ENCODE data around the gene BATF3. TPM values are rescaled to one million over a fixed set of nuclear protein-coding genes. Genes with fewer than 3 reads are reported as not detected.

The BATF3 gene
- total and polyA plus RNA-seq, 9 of the 15 experiments (the other 6 are each of a cell fraction or from before 2014, with no cell fraction given), result 0.40 to 3.8 (median 2.0) TPM

DNA sequence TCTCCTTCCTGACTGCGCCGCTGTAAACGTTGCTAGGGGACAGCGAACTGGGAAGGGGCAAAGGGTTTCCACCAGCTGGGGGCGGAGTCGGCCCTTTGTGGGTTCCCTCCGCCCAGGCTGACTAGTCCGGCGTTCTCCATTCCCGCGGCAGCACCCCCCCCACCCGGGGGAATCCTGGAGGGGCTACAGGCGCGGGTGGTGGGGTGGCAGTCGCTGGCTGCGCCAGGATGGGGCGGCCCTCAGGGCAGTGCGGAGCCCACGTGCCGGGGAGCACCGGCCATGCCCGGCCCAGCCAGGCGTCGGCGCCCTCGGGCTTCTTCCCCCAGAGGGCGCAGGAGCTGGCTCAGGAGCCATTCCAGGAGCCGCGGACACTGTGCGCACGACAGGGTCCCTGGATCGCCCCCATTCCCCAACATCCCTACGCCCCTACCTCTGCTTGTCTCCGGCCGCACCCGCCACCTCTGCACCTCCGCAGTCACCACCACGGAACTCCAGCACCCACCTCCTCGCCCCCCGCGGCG lies 476 bp downstream of the BATF3 start (continued):
- TF ChIP-seq, protein P1, sequence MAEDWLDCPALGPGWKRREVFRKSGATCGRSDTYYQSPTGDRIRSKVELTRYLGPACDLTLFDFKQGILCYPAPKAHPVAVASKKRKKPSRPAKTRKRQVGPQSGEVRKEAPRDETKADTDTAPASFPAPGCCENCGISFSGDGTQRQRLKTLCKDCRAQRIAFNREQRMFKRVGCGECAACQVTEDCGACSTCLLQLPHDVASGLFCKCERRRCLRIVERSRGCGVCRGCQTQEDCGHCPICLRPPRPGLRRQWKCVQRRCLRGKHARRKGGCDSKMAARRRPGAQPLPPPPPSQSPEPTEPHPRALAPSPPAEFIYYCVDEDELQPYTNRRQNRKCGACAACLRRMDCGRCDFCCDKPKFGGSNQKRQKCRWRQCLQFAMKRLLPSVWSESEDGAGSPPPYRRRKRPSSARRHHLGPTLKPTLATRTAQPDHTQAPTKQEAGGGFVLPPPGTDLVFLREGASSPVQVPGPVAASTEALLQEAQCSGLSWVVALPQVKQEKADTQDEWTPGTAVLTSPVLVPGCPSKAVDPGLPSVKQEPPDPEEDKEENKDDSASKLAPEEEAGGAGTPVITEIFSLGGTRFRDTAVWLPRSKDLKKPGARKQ (CRISPR knock-in tag; IDR thresholded peaks at IDR 0.05), result no peak
- TF ChIP-seq NR4A1 (CRISPR knock-in tag; IDR thresholded peaks at IDR 0.05) (no peak), NR4A1 (tag; IDR thresholded peaks at IDR 0.05) (no peak), ZC3H8 (IDR thresholded peaks at IDR 0.05) (no peak), ZNF699 (CRISPR knock-in tag; IDR thresholded peaks at IDR 0.05; ENCODE audit: insufficient replicate concordance) (no peak), NONO (IDR thresholded peaks at IDR 0.05; ENCODE audit: low read depth in 2 of 2, low read length in 1 of 2) (0 out of 4 replicates have a peak, but pooled peaks of 1 of the 2 experiments have one; percentile 26), MECOM (CRISPR knock-in tag; IDR thresholded peaks at IDR 0.05) (no peak), BDP1 (IDR thresholded peaks at IDR 0.05; ENCODE audit: insufficient read depth, insufficient read length) (no peak), HDGF (IDR thresholded peaks at IDR 0.05) (no peak), HDAC6 (IDR thresholded peaks at IDR 0.05; ENCODE audit: low read depth, low read length) (no peak), HLTF (IDR thresholded peaks at IDR 0.05) (peak; percentile 76; the same call in 1 of the 2 replicates), PHF20 (IDR thresholded peaks at IDR 0.05; ENCODE audit: partially characterized antibody) (peak; percentile 37), NR2C1 (IDR thresholded peaks at IDR 0.05) (no peak), NR2C1 (tag; IDR thresholded peaks at IDR 0.05) (no peak), NR3C1 (CRISPR knock-in tag; IDR thresholded peaks at IDR 0.05) (peak; percentile 94; the same call in 1 of the 2 replicates), MYNN (IDR thresholded peaks at IDR 0.05) (no peak), MYNN (CRISPR knock-in tag; IDR thresholded peaks at IDR 0.05) (no peak)
- TF ChIP-seq, protein P2, sequence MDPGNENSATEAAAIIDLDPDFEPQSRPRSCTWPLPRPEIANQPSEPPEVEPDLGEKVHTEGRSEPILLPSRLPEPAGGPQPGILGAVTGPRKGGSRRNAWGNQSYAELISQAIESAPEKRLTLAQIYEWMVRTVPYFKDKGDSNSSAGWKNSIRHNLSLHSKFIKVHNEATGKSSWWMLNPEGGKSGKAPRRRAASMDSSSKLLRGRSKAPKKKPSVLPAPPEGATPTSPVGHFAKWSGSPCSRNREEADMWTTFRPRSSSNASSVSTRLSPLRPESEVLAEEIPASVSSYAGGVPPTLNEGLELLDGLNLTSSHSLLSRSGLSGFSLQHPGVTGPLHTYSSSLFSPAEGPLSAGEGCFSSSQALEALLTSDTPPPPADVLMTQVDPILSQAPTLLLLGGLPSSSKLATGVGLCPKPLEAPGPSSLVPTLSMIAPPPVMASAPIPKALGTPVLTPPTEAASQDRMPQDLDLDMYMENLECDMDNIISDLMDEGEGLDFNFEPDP (CRISPR knock-in tag; IDR thresholded peaks at IDR 0.05), result no peak
- TF ChIP-seq, protein P3, sequence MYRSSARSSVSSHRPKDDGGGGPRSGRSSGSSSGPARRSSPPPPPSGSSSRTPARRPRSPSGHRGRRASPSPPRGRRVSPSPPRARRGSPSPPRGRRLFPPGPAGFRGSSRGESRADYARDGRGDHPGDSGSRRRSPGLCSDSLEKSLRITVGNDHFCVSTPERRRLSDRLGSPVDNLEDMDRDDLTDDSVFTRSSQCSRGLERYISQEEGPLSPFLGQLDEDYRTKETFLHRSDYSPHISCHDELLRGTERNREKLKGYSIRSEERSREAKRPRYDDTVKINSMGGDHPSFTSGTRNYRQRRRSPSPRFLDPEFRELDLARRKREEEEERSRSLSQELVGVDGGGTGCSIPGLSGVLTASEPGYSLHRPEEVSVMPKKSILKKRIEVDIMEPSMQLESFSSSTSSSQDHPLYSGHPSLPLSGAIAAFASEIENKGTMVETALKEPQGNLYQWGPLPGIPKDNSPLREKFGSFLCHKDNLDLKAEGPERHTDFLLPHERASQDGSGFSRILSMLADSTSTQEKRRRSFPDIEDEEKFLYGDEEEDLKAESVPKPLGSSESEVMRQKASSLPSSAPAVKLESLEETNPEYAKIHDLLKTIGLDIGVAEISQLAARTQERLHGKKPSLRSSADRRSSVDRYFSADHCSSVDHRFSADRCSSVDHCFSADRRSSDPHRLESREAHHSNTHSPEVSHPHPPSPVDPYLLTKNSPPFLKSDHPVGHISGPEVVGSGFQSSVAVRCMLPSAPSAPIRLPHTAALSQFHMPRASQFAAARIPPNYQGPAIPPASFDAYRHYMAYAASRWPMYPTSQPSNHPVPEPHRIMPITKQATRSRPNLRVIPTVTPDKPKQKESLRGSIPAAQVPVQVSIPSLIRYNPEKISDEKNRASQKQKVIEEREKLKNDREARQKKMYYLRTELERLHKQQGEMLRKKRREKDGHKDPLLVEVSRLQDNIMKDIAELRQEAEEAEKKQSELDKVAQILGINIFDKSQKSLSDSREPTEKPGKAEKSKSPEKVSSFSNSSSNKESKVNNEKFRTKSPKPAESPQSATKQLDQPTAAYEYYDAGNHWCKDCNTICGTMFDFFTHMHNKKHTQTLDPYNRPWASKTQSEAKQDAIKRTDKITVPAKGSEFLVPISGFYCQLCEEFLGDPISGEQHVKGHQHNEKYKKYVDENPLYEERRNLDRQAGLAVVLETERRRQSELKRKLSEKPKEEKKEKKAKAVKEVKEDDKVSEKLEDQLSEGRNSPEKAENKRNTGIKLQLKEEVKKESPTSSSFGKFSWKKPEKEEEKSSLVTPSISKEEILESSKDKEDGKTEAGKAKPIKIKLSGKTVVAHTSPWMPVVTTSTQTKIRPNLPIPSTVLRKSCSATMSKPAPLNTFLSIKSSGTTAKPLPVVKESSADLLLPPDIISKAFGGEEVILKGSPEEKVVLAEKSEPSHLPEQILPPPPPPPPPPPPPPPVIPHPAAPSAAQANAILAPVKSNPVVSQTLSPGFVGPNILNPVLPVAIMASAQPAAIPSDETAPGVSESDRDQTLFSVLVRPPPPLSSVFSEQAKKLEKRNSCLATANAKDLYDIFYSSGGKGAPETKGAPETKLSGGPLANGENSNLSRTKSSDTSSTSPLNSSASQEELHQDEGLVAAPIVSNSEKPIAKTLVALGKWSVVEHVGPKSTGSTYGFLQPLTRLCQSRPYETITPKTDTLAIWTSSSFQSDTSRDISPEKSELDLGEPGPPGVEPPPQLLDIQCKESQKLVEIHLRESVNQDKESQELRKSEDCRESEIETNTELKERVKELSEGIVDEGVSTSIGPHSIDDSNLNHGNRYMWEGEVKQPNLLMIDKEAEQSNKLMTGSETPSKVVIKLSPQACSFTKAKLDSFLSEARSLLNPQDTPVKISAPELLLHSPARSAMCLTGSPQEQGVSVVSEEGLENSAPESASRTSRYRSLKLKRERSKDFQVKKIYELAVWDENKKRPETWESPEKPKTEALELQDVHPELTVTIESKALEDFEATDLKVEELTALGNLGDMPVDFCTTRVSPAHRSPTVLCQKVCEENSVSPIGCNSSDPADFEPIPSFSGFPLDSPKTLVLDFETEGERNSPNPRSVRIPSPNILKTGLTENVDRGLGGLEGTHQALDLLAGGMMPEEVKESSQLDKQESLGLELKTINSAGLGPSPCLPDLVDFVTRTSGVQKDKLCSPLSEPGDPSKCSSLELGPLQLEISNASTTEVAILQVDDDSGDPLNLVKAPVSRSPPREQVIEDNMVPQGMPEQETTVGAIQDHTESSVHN (IDR thresholded peaks at IDR 0.05; ENCODE audit: borderline replicate concordance in 1 of 2, low read depth in 1 of 2), result no peak
